Smooth muscle cell (in vitro differentiated cells): ENCODE data around the gene ADAMTS2. TPM values are rescaled to one million over a fixed set of nuclear protein-coding genes. Genes with fewer than 3 reads are reported as not detected.

Experiments used
- DNase-seq: peaks from one replicate; lab custom pipeline; 2025; ENCODE audit not compliant: unreplicated experiment; lab: John Stamatoyannopoulos, UW
- H2AFZ ChIP-seq: fragments of 200-600 bp; sonication (generic); 2 replicates; pipeline ENCODE4 v1.6.0; 2016; ENCODE audit warnings: antibody characterized with exemption, low read depth, mild to moderate bottlenecking
- H3F3A ChIP-seq: fragments of 200-600 bp; sonication (generic); 2 replicates; pipeline ENCODE4 v1.6.0; 2017; ENCODE audit warnings: antibody characterized with exemption, low read depth
- H3K27ac ChIP-seq: fragments of 200-600 bp; sonication (generic); 2 replicates; pipeline ENCODE4 v1.5.1; 2016; ENCODE audit warnings: low read depth, mild to moderate bottlenecking
- H3K27me3 ChIP-seq: fragments of 200-600 bp; sonication (generic); 2 replicates; pipeline ENCODE4 v1.6.1; 2016; ENCODE audit warnings: low read depth, mild to moderate bottlenecking
- H3K36me3 ChIP-seq: fragments of 200-600 bp; sonication (generic); 2 replicates; pipeline ENCODE4 v1.5.1; 2016; ENCODE audit warnings: low read depth
- H3K4me1 ChIP-seq: fragments of 200-600 bp; sonication (generic); 2 replicates; pipeline ENCODE4 v1.5.1; 2016; ENCODE audit warnings: low read depth
- H3K4me2 ChIP-seq: fragments of 200-600 bp; sonication (generic); 2 replicates; pipeline ENCODE4 v1.6.0; 2016; ENCODE audit warnings: mild to moderate bottlenecking
- H3K4me3 ChIP-seq: fragments of 200-600 bp; sonication (generic); 2 replicates; pipeline ENCODE4 v1.5.1; 2016; ENCODE audit warnings: mild to moderate bottlenecking
- H3K79me2 ChIP-seq: fragments of 200-600 bp; sonication (generic); 2 replicates; pipeline ENCODE4 v1.6.0; 2016; ENCODE audit warnings: low read depth, mild to moderate bottlenecking
- H3K9ac ChIP-seq: fragments of 200-600 bp; sonication (generic); 2 replicates; pipeline ENCODE4 v1.6.0; 2016; ENCODE audit warnings: low read depth
- H3K9me3 ChIP-seq: fragments of 200-600 bp; sonication (generic); replicated peaks from 2 replicates; pipeline ENCODE4 v1.5.1; 2016; ENCODE audit warnings: low read depth
- H4K20me1 ChIP-seq: fragments of 200-600 bp; sonication (generic); 2 replicates; pipeline ENCODE4 v1.6.0; 2016; ENCODE audit warnings: low read depth
- CTCF ChIP-seq: fragments of 200-600 bp; sonication (generic); IDR thresholded peaks from 2 replicates; pipeline ENCODE4 v1.5.1; 2017; ENCODE audit warnings: borderline replicate concordance, mild to moderate bottlenecking, antibody characterized with exemption; ENCODE audit not compliant: insufficient read depth, poor library complexity, severe bottlenecking
- WGBS: methylation state at CpG from one replicate; pipeline ENCODE4 v1.1.7; 2016; ENCODE audit warnings: low lambda C conversion rate; 5-methylcytosine and 5-hydroxymethylcytosine counted together
- polyA plus RNA-seq: library from polyadenylated mRNA; unstranded; fragments of >200 nt; fragmentation: Nextera tagmentation; extraction: Ambion mirVana; gene quantifications from 2 replicates; pipeline ENCODE4 v1.2.1, GENCODE V29; 2016
- total RNA-seq: library from RNA; depleted of rRNA; stranded (reverse); fragments of >200 nt; gene quantifications from 2 replicates; pipeline ENCODE4 v1.2.3, GENCODE V29; 2014

The ADAMTS2 gene
- total and polyA plus RNA-seq, 2 experiments from 2014 or later: 22.8 to 37.5 TPM

DNA sequence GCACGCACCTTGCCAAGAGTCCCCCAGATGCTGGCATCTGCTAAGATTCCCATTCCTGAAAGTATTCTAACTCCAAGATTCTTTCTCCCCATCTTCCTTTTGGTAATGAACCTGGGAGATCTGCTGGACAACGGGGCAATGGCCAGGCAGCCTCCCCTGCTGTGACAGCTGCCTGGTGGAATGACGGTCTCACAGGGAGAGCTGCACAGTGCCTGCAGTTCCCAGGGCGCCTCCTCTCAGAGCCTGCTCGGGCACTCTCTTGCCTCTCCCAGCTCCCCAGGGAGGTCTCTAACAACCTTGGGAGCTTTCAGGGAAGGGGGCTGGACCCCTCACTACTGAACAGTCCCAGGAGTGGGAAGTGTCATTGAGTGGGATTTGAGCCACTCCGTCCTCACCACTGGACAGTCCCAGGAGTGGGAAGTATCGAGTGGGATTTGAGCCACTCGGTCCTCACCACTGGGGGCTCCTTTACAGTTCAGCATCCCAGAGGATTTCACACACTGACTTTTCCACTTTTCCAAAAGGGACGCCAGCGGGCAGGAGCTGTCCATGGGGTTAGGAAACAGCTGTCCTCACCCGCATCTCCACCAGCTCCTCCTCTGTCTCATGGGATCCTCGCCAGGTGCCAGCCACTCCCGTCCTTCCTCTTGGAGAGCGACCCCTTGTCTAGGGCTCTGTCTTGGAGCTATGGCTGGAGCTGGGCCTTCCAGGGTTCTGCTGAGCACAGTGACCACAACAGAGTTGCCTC is 65.7 kb downstream of the ADAMTS2 start:
- Histone ChIP-seq H3K9me3 (no peaks in the 10 kb centered on the region), H3K4me1 (no peaks in the 10 kb centered on the region), H3K4me3 (no peak overlapping the region), H3K27ac (no peak overlapping the region), H3K36me3 (no peaks in the 10 kb centered on the region), H3K27me3 (no peaks in the 10 kb centered on the region), H3K79me2 (peaks cover 10% of the 10 kb centered on the region), H4K20me1 (no peaks in the 10 kb centered on the region), H3K9ac (no peak overlapping the region), H3F3A (no peaks in the 10 kb centered on the region), H2AFZ (no peak overlapping the region), H3K4me2 (no peak overlapping the region)
- no peak for DNase-seq
- 88% methylated on average over 14 of the region's 14 CpGs for WGBS
- no peak for TF ChIP-seq CTCF

DNA sequence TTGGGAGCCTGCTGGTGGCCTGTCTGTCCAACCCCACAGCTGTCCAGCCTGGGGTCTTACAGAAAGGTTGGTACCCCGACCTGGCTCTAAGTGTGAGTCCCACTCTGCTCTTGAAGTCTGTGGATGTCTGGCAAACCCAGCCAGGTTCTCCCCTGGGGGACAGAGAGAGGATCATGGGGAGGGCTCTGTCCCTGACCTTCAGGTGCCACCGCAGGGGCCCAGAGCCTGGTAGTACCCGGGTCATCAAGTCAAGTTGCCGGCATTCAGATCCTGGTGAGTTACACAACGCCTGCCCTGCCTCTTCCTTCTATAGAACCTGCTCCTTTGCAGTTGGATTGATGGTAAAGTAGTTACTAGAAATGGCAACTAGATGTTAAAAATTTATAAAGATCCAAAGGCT is 66.7 kb downstream of the ADAMTS2 start:
- Histone ChIP-seq H3K4me3 (no peak overlapping the region), H3K9me3 (no peaks in the 10 kb centered on the region), H3K27me3 (no peaks in the 10 kb centered on the region), H3K27ac (no peak overlapping the region), H3K4me2 (no peak overlapping the region), H2AFZ (no peak overlapping the region), H3K4me1 (no peaks in the 10 kb centered on the region), H3K9ac (no peak overlapping the region), H3K36me3 (no peaks in the 10 kb centered on the region), H3K79me2 (peaks cover 5% of the 10 kb centered on the region), H3F3A (no peaks in the 10 kb centered on the region), H4K20me1 (no peaks in the 10 kb centered on the region)
- no peak for TF ChIP-seq CTCF
- no peak for DNase-seq
- 92% methylated on average over 5 of the region's 5 CpGs for WGBS

DNA sequence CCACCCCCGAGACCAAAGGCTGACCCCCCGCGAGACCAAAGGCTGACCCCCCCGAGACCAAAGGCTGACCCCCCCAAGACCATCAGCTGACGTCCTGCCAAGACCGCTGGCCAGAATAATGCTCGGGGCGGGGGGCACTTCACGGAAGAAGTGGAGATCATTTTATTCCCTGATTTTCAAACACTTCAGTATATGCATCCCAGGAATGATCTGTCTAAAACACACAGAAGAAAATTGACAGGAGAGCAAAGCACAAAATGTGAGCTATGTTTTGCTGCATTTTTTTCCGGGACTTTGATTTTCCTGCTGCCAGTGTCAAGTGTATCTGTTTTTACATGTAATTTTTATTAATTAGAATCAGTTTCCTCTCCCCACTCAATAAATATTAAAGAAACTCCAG is 67.1 kb downstream of the ADAMTS2 start:
- H3K27ac ChIP-seq: no peak overlapping the region
- no peak for DNase-seq

More for the DNA sequence above, 67.1 kb downstream of the ADAMTS2 start:
- Histone ChIP-seq H4K20me1 (no peaks in the 10 kb centered on the region), H3K79me2 (peaks cover 5% of the 10 kb centered on the region), H3K4me1 (peaks cover 4% of the 10 kb centered on the region), H3K27me3 (no peaks in the 10 kb centered on the region), H3K9ac (no peak overlapping the region), H3K4me2 (no peak overlapping the region), H3K4me3 (no peak overlapping the region), H3K36me3 (no peaks in the 10 kb centered on the region), H3K9me3 (no peaks in the 10 kb centered on the region), H3F3A (no peaks in the 10 kb centered on the region), H2AFZ (no peak overlapping the region)
- 93% methylated on average over 9 of the region's 10 CpGs for WGBS
- TF ChIP-seq CTCF: no peak
